Trophoblast cell (in vitro differentiated cells and primary cell): ENCODE data around the gene CTAG2.
"Not testable (repeated sequence)": the region's sequence is repeated elsewhere in the genome, so short reads cannot be mapped to it uniquely, and the experiment has no call there.

Experiments used
- DNase-seq, 2 donors: peaks; one replicate each; pipeline ENCODE4 v3.0.0-alpha.2; 2016
- H2AFZ ChIP-seq: 2 replicates; pipeline ENCODE4 v1.6.1; 2013; ENCODE audit warnings: low read length, moderate library complexity, mild to moderate bottlenecking; ENCODE audit not compliant: insufficient read depth, poor library complexity
- H2AK5ac ChIP-seq: 2 replicates; pipeline ENCODE4 v1.6.1; 2013; ENCODE audit warnings: mild to moderate bottlenecking, low read length
- H2BK120ac ChIP-seq: 2 replicates; pipeline ENCODE4 v1.6.1; 2013; ENCODE audit warnings: low read length, mild to moderate bottlenecking, moderate library complexity; ENCODE audit not compliant: insufficient read depth, poor library complexity
- H2BK12ac ChIP-seq: 2 replicates; pipeline ENCODE4 v1.6.1; 2013; ENCODE audit warnings: mild to moderate bottlenecking, low read length, moderate library complexity
- H2BK5ac ChIP-seq: 2 replicates; pipeline ENCODE4 v1.6.1; 2013; ENCODE audit warnings: low read length, low read depth, moderate library complexity, mild to moderate bottlenecking; ENCODE audit not compliant: poor library complexity
- H3K14ac ChIP-seq: 2 replicates; pipeline ENCODE4 v1.6.1; 2013; ENCODE audit warnings: mild to moderate bottlenecking, low read length
- H3K18ac ChIP-seq: 2 replicates; pipeline ENCODE4 v1.6.1; 2013; ENCODE audit warnings: mild to moderate bottlenecking, low read length
- H3K23ac ChIP-seq: 2 replicates; pipeline ENCODE4 v1.6.1; 2013; ENCODE audit warnings: low read length
- H3K27ac ChIP-seq: 2 replicates; pipeline ENCODE4 v1.5.1; 2013; ENCODE audit warnings: low read depth, mild to moderate bottlenecking, inconsistent platforms, low read length, moderate library complexity
- H3K27me3 ChIP-seq: 2 replicates; pipeline ENCODE4 v1.6.1; 2013; ENCODE audit warnings: inconsistent platforms, mild to moderate bottlenecking, low read length, moderate library complexity; ENCODE audit not compliant: insufficient read depth
- H3K36me3 ChIP-seq, 2 experiments: 1 replicate in 1 of 2; 2 replicates in 1 of 2; pipeline ENCODE4 v1.6.1; 2013; ENCODE audit warnings: low read length in 2 of 2, mild to moderate bottlenecking in 2 of 2, moderate library complexity in 1 of 2; ENCODE audit not compliant: insufficient read depth in 2 of 2, control insufficient read depth in 1 of 2
- H3K4ac ChIP-seq: 2 replicates; pipeline ENCODE4 v1.6.1; 2013; ENCODE audit warnings: low read depth, mild to moderate bottlenecking, low read length, moderate library complexity
- H3K4me1 ChIP-seq, 2 experiments: 1 replicate in 1 of 2; 2 replicates in 1 of 2; pipeline ENCODE4 v1.6.1; 2013; ENCODE audit warnings: low read length in 2 of 2, mild to moderate bottlenecking in 2 of 2, moderate library complexity in 1 of 2; ENCODE audit not compliant: insufficient read depth in 2 of 2, control insufficient read depth in 1 of 2
- H3K4me2 ChIP-seq: 2 replicates; pipeline ENCODE4 v1.6.1; 2013; ENCODE audit warnings: inconsistent platforms, mild to moderate bottlenecking, low read length, moderate library complexity
- H3K4me3 ChIP-seq: 2 replicates; pipeline ENCODE4 v1.5.1; 2013; ENCODE audit warnings: mild to moderate bottlenecking, low read depth, low read length, inconsistent platforms
- H3K79me1 ChIP-seq: one replicate; pipeline ENCODE4 v1.6.1; 2013; ENCODE audit warnings: low read length
- H3K79me2 ChIP-seq: 2 replicates; pipeline ENCODE4 v1.6.1; 2013; ENCODE audit warnings: low read length, mild to moderate bottlenecking; ENCODE audit not compliant: control insufficient read depth, insufficient read depth, poor library complexity
- H3K9ac ChIP-seq: 2 replicates; pipeline ENCODE4 v1.6.1; 2013; ENCODE audit warnings: mild to moderate bottlenecking, low read length
- H3K9me3 ChIP-seq: 2 replicates; pipeline ENCODE4 v1.6.1; 2013; ENCODE audit warnings: low read depth, mild to moderate bottlenecking, control low read depth, inconsistent platforms, low read length; ENCODE audit not compliant: insufficient read depth
- H4K12ac ChIP-seq: 2 replicates; pipeline ENCODE4 v1.6.1; 2013; ENCODE audit warnings: low read depth, mild to moderate bottlenecking, low read length, moderate library complexity
- H4K8ac ChIP-seq: 2 replicates; pipeline ENCODE4 v1.6.1; 2013; ENCODE audit warnings: low read depth, mild to moderate bottlenecking, low read length, moderate library complexity
- H4K91ac ChIP-seq: one replicate; pipeline ENCODE4 v1.6.1; 2013; ENCODE audit warnings: low read depth, mild to moderate bottlenecking, low read length, moderate library complexity
- WGBS: extraction: QIAGEN DNeasy Blood & Tissue Kit; methylation state at CpG from one replicate; pipeline ENCODE4 v1.1.7; 2013; ENCODE audit warnings: missing lambda C conversion rate; ENCODE audit not compliant: insufficient read length, insufficient coverage; ENCODE audit errors: extremely low coverage; 5-methylcytosine and 5-hydroxymethylcytosine counted together

CTAG2 gene

GRCh38 chrX:154608823-154609222, 44.6 kb downstream of the CTAG2 start:
- not testable (repeated sequence) for H3K4me1 ChIP-seq, H2BK12ac ChIP-seq, H3K4ac ChIP-seq, H3K9me3 ChIP-seq, H2AFZ ChIP-seq, H3K4me3 ChIP-seq, H2AK5ac ChIP-seq, H3K79me1 ChIP-seq, H2BK120ac ChIP-seq, H4K12ac ChIP-seq, H3K9ac ChIP-seq, H3K36me3 ChIP-seq, H3K18ac ChIP-seq, DNase-seq, H3K27me3 ChIP-seq, H3K14ac ChIP-seq, H3K4me2 ChIP-seq, H3K79me2 ChIP-seq, H3K27ac ChIP-seq, H3K23ac ChIP-seq, H2BK5ac ChIP-seq, H4K91ac ChIP-seq, H4K8ac ChIP-seq
- no CpG with 5 or more reads among the region's 12 CpGs for WGBS

- H3K18ac ChIP-seq, H2BK120ac ChIP-seq, H4K12ac ChIP-seq, H3K4ac ChIP-seq, DNase-seq, H2BK5ac ChIP-seq, H3K79me2 ChIP-seq, H3K4me2 ChIP-seq, H3K27me3 ChIP-seq, H3K9ac ChIP-seq, H2AK5ac ChIP-seq, H3K4me3 ChIP-seq, H3K14ac ChIP-seq, H3K79me1 ChIP-seq, H3K4me1 ChIP-seq, H2BK12ac ChIP-seq, H4K91ac ChIP-seq, H4K8ac ChIP-seq, H3K27ac ChIP-seq, H3K36me3 ChIP-seq, H3K9me3 ChIP-seq, H2AFZ ChIP-seq, H3K23ac ChIP-seq: not testable (repeated sequence)
- WGBS: no CpG with 5 or more reads among the region's 11 CpGs
These were observed 45.4 kb downstream of the CTAG2 start for GRCh38 chrX:154607976-154608375.

- H4K91ac ChIP-seq: no peak overlapping the region
- no peak for DNase-seq
- H3K9me3 ChIP-seq: no peaks in the 10 kb centered on the region
- no peak overlapping the region for H4K12ac ChIP-seq
- H3K23ac ChIP-seq: no peak overlapping the region
- no peak overlapping the region for H2BK5ac ChIP-seq
- no peaks in the 10 kb centered on the region for H3K4me1 ChIP-seq
- no peak overlapping the region for H2BK120ac ChIP-seq
- H3K9ac ChIP-seq: no peak overlapping the region
- H3K4me3 ChIP-seq: no peak overlapping the region
- WGBS: no CpG with 5 or more reads among the region's 6 CpGs
- no peak overlapping the region for H2AK5ac ChIP-seq
- H3K79me1 ChIP-seq: no peaks in the 10 kb centered on the region
- no peak overlapping the region for H3K18ac ChIP-seq
- no peaks in the 10 kb centered on the region for H3K36me3 ChIP-seq
- H3K27ac ChIP-seq: no peak overlapping the region
- no peaks in the 10 kb centered on the region for H3K79me2 ChIP-seq
- H2AFZ ChIP-seq: no peak overlapping the region
- H3K4me2 ChIP-seq: no peak overlapping the region
- no peak overlapping the region for H3K4ac ChIP-seq
- H2BK12ac ChIP-seq: no peak overlapping the region
- no peaks in the 10 kb centered on the region for H3K27me3 ChIP-seq
- H3K14ac ChIP-seq: no peak overlapping the region
- no peak overlapping the region for H4K8ac ChIP-seq
These were observed 46.0 kb downstream of the CTAG2 start for GRCh38 chrX:154607370-154607769.

DNA sequence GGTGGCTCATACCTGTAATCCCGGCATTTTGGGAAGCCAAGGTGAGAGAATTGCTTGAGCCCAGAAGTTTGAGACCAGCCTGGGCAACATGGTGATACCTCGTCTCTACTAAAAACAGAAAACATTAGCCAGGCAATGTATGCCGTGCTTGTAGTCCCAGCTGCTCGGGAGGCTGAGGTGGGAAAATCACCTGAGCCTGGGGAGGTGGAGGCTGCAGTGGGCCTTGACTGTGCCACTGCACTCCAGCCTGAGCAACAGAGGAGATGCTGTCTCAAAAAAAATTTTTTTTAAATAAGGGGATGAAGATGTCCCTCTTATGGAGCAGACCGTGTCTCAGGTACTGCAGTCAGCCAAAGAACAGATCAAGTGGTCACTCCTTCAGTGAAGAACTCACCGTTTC, 47.8 kb downstream of the CTAG2 start:
- no peaks in the 10 kb centered on the region for H3K36me3 ChIP-seq

More for the DNA sequence above, 47.8 kb downstream of the CTAG2 start:
- no peak overlapping the region for H4K12ac ChIP-seq
- H3K23ac ChIP-seq: no peak overlapping the region
- H3K9ac ChIP-seq: no peak overlapping the region
- no peak overlapping the region for H2AK5ac ChIP-seq
- H3K4me1 ChIP-seq: no peaks in the 10 kb centered on the region
- no peak overlapping the region for H3K27ac ChIP-seq
- no peak overlapping the region for H3K4ac ChIP-seq
- WGBS: no CpG with 5 or more reads among the region's 6 CpGs
- H3K4me2 ChIP-seq: no peak overlapping the region
- no peaks in the 10 kb centered on the region for H3K79me2 ChIP-seq
- H4K91ac ChIP-seq: no peak overlapping the region
- H3K9me3 ChIP-seq: no peaks in the 10 kb centered on the region
- H3K27me3 ChIP-seq: no peaks in the 10 kb centered on the region
- H3K14ac ChIP-seq: no peak overlapping the region
- H2AFZ ChIP-seq: no peak overlapping the region
- no peak overlapping the region for H4K8ac ChIP-seq
- H2BK12ac ChIP-seq: no peak overlapping the region
- no peak overlapping the region for H2BK120ac ChIP-seq
- H3K79me1 ChIP-seq: no peaks in the 10 kb centered on the region
- no peak overlapping the region for H3K18ac ChIP-seq
- DNase-seq: no peak
- H2BK5ac ChIP-seq: no peak overlapping the region
- no peak overlapping the region for H3K4me3 ChIP-seq
